ENCODE results near the gene CENPX.

Gene CENPX

DNA sequence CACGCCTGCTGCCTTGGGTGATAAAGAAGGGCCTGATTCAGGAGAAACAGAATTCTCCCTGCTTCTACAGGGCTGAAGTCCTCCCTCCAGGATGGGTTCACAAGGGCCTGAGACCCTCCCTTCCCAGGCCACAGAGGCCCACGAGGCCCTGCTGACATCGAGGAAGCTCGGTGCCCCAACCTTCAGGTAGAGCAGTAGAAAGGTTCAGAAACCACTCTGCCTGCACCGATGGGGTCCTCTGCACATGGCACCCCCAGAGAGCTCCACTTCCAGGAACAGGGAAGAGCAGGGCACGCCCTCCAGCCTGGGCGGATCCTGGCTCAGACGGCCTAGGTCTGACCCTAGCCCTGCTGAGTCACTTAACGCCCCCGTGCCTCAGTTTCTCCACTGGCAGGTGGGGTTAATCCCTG lies 773 bp downstream of the CENPX start:
- no peak for DNase-seq

DNA sequence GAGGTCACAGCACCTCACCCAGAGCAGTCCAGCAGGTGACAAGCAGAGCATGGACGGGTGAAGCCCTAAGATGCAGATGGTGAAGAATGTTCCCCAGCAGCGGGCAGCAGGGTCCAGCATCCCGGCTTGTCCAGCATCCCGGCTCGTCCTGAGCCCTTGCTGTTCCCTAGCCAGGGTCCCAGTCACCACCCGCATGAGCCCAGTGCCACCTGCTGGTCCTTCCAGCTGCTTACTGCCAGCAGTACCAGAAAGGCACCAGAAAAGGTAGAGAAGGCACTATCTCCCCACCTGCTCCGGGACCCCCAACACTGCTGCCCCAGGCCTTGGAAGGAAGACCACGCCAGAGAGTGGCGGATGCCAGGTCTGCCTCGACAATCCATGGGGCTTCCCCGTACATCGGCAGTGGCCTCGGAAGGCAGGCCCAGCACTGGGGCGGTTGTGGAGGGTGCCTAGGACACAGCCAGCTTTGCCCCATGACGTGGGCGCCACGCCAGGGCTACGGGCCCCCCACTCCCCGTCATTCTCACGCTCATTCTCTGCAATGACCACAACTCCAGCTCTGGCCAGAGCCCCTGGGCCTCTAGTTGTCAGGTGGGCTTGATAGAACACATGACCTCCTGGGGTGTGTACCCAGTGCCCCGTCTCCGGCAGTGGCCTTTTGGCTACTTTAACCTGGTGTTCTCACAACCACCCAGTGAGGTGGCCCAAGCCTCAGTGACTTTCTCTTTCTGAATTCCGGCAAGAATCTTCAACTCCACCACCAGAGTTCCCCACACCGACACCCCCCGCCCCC lies 1.4 kb downstream of the CENPX start:
- peak; percentile 26 for DNase-seq

DNA sequence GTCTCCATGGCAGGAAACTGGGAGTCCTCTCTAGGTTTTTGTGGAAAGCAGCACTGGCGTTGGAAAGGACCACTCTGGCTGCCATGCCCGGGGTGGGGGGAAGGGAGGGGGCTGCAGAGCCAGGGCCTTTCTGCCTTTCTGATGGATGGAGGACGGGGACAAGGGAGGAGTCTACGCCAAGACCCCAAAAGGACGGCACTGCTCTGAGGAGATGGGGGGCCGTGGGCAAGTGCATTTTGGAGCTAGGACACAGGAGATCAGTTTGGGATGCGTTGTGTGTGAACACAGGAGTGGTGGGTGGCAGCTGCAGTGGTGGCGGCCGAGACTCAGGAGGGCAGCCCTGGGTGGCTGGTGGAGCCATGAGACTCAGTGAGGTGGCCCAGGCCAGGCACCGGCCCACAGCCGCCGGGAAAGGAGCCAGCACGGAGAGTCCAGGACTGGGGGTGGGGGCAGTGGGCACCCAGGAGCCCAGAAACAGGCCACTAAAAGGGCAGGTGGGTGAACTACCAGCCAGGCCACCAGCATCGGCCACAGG lies 2.0 kb downstream of the CENPX start:
- DNase-seq = no peak

DNA sequence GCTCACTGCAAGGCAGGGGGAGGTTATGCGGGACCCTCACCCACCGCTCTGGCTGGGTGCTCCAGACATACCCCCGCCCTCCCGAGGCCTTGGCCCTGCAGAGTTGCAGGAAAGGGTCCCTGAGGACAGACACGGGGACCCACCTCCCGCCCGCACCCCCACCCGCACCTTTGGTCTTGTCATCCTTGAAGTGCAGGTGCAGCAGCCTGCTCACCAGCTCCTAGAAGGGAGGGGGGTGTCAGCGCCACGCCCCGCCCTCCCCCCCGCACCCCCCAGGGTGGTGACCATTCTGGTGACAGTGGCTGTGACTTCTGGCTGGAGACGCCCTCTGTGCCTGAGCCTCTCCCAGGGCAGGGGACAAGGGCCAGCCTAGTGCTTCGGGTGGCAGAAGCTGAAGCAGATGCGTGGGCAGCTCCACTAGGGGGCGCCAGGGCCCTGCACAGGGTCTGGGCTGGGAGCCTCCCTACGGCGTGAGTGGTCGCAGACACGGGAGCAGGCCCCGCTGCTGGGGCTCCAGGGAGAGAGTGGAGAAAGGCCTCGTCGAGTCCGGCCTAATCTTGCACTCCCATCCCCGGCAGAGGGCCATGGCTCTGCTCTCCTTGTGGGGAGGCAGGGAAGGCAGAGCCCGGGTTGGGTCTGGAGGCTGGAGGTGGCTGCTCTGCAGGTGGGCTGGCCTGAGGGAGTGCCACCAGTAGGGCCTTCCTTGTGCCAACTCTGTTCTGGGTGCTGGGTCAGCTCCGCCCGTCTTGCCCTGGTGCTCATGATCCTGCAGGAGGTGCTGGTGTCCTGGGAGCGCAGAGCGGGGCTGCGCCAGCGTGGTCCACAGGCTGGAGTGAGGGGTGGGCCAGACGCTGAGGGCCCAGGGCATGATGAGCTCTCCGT lies 2.7 kb downstream of the CENPX start:
- DNase-seq = no peak

DNA sequence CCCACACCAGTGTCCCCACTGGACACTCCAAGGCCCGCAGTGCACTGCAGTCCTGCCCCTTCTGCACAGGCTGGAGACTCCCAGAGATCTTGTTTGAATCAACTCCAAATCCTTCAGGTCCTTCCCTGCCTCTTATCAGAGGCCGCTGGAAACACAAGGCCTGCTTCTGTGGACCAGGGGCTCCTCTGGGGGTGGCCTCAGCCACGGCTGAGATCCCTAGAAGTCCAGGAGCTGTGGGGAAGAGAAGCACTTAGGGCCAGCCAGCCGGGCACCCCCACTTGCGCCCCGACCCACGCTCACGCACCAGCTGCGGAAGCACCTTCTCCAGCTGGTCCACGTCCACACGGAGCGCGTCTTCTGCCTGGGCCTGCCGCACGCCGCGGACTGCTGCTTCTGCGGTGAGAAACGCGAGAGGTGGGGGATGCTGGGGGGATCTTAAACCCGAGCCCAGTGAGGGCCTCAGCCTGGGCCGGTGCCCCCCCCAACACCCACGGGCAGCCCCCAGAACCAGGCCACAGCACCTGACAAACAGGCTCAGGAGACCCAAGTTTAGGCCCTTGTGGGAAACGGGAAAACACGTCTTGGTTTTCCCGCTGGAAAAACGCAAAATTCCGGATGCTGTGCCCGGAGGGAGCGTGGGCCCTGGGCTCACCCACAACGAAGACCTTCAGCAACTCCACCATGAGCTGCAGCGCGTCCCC lies 3.5 kb downstream of the CENPX start:
- DNase-seq = no peak

DNA sequence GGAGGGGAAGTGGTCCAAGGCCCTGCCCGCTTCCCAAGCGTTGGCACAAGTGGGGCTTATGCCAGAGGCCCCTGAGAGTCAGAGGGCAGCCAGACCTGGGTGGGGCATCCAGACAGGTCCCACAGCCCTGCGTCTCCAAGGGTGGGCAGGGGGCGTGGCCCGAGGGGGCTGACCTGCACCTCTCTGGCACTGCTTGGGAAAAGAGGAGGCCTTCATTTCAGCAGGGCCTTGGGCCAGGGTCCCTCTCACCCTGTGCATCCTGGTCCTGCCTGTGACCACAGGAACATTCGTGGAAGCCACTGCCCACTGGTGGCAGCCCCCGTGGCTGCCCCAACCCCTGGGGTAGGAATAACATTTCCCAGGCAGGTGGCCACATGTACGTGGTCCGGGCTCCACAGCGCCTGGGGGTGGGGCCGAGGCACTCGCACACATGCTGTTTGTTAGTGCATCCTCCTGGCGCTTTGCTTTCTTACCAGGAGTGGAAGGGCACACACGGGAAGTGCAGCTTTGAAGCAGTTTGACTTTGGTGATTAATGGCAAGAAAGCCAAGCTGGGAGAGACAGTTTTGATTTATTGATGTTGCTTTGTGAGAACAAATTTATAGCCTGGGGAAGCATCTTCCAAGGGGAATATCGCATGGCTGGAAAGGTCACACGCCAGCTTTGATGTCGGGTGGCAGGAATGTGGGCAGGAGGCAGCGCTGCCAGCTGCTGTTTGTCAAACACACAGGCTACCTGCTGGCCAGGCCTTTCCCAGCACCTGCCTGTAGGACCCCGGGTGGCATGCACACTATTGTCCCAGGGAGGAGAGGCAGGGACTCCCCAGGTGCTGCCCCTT lies 4.3 kb downstream of the CENPX start:
- no peak for DNase-seq

DNA sequence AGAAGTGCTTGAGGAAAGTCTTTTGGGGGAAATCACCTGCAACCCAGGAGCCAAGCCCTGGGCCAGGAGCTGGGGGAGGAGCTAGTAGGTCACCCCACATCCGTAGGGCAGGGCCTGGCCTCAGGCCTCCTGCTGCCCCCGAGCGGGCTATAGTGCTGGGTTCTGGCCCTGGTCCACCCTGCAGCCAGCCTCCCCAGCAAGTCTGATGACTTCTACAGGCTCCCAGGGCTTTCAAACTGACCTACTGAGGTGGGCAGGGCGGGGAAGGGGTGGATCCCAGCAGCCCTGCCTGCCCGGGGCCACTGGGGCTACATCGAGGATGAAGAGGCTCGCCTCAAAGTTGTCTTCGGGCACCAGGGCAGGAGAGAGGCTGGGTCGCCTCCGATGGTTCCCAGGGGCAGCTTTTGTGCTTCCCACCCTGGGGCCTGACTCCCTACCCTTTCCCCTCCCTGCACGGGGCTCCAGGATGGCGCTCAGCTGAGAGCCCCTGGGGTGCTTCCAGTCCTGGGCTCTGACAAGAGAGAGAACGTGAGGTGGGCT lies 5.0 kb downstream of the CENPX start:
- DNase-seq = no peak

DNA sequence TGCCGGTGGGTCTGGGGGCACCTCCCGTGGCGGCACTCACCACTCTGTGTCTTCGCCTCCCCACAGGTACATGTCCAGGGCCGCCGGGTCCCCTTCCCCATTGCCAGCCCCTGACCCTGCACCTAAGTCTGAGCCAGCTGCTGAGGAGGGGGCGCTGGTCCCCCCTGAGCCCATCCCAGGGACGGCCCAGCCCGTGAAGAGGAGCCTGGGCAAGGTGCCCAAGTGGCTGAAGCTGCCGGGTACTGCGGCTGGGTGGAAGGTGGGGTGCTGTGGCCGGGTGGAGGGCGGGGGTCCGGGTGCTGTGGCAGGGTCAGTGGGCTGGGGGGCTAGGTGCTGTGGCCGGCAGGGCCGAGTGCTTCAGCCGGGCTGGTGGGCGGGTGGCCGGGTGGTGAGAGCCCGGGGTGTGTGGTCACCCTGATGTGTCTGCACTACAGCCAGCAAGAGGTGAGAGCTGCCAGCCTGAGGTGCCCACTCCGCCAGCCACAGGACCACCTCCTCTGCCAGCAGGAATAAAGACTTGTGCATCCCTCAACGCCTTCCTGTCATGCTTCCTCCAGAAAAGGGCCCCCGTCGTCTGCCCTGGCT lies 5.7 kb downstream of the CENPX start:
- DNase-seq = no peak

DNA sequence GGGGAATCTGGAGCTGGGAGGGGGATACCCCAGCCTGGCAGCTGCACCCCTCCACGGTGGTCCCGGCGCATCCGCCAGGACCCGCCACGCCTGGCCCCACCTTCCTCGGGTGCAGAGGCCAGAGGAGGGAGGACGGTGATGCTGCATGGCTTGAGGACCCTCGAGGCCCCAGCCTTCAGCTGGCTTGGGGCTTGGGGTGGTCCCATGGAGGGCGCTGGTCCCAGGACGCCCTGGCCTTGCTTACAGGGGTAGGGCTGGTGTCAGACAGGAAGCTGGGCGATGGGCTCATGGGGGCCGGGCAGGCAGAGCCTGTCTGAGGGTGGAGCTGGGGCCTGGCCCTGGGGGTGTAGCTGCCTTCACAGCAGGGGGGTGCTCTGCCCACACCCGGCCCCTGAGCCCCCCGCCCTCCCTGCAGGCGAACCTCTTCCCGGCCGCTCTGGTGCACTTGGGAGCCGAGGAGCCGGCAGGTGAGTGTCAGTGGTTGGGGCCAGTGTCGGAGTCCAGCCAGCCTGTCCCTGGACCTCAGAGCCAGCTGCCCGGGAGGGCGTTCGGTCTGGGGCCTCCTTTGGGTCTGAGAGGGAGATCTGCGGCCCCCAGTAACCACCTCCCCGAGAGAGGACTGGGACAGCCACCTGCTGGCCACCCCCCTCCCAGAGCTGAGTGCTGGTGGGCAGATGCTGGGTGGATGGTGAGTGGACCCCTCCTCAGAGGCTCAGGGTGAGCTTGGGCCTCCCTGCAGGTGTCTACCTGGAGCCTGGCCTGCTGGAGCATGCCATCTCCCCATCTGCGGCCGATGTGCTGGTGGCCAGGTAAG lies 6.4 kb downstream of the CENPX start:
- no peak for DNase-seq

DNA sequence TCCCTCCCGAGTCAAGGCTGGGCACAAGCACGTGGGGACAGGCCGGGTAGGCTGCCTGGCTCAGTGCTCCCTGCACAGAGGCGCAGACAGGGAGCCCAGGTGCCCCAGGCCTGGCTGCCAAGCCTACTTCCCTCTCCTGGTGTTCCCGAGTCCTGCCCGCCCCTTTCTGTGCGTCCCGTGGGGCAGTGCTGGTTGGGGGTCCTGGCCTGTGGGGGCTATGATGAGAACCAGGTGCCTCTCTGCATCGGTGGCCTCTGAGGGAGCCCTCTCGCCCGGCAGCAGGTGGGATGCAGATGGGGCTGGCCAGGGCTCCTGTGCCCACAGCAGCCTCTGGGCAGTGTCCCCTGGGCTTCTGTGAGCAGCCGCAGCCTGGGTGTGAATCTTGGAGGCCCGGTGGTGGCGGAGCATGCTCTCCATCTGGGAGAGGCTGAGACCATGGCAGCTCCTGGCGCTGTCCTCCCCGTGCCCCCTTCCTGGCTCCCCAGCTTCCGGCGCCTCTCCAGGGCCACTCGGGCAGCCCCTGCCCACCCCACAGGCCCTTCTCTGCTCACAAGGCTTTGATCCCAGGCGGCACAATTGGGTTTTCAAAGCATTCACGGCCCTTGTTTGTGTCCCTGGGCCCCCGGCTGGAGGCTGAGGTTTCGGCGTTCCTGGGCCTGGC lies 7.2 kb downstream of the CENPX start:
- no peak for DNase-seq

DNA sequence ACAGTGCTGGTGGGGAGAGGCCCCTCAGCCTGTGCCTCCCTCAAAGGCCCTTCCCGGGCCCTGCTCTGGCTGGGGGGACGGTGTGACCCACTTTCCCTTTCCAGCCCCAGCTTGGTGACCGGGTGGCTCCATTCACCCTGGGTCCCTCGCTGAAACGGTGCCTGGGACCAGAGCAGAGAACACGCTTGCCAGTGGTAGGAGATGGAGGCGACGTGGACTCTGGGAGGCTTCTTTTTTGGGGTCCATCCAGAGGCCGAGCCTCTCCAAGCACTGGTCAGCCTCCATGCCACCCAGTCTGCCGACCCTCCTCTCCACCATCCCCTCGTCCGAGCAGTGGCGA lies 7.7 kb downstream of the CENPX start:
- no peak for DNase-seq

DNA sequence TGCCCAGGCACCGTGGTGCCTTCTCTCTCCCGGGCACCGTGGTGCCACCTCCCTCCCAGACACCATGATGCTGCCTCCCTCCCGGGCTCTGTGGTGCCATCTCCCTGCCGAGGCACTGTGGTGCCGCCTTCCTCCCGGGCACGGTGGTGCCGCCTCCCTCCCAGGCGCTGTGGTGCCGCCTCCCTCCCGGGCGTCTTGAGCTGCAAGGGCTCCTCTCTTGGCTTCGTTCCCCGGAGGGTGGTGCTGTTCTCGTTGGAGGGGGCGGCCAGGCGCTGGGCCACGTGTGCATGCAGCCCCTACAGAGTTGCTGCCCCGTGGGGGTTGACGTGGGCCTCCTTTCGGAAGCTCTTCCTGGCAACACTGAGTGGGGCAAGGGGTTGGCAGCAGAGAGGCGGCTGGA lies 8.2 kb downstream of the CENPX start:
- no peak for DNase-seq

DNA sequence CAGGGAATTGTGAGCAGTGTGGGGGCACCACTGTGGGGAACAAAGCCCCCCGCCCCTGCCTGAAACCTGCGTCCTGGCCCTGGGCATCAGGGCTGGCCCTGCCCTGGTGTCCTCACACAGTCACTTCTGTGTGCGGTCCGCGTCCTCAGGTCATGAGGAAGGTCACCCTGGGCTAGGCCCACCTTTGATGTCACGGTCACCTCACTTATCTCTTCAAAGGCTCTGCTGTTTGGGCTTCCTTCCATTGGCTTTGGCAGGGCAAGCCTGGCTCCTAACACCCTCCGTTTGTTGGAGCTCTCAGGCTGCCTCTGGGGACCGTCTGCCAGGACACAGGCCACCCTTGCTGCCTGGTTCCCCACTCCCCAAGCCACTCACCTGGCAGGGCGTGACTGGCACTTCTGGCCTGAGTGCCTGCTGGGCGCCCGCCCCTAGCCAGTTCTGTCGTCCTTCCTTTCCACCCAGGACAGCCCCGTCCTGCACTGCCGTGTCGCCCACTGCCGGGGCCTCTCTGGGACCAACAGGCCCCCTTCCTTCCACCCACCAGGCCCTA lies 8.8 kb downstream of the CENPX start:
- DNase-seq = no peak

DNA sequence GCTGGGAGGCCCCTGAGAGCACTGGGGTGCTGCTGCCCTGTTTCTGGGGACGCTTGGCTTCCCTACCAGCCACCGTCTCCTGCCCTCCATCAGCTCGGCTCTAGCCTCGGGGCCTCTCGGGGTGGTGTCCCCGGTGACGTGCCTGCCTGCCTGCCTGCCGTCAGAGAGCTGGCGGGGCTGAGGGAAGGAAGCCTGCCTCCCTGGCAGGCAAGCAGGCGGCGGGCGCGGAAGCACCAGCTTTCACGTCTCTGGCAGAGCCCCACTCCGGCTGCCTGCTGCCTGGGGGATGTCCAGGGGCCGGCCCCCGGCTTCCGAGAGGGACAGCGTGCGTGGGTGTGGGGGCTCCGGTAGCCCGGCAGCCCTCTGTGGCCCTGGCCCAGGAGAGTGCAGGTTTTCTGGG lies 9.3 kb downstream of the CENPX start:
- no peak for DNase-seq

DNA sequence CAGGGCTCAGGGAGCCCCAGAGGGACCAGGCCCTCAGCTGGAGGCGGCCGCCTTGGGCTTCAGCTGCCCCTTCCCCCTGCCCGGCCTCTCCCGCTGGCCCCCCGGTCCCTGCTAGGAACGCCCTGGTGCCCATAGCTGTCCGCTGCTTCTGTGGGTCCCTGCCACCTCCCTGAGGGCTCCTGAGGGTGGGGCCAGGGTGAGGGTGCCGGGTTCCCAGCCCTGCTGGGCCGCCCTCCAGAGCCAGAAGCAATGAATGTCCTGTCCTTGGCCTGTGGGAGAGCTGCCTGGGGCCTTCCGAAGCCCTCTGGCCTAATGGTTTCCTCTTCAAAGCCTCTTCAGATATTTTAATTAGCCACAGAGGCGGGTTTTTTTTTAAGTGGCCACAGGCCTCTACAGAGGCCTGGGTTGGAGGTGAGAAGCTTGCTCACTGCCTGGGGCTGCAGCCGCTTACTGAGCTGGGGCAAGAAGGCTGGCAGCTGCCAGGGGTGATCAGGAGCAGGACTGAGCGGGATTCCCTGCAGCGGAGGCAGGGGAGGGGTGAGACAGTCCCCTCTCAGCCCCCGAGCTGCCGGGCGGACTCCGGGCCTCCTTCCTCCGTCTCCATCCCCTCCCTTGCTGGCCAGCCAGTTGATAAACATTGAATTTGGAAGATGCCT lies 9.9 kb downstream of the CENPX start:
- DNase-seq = no peak

DNA sequence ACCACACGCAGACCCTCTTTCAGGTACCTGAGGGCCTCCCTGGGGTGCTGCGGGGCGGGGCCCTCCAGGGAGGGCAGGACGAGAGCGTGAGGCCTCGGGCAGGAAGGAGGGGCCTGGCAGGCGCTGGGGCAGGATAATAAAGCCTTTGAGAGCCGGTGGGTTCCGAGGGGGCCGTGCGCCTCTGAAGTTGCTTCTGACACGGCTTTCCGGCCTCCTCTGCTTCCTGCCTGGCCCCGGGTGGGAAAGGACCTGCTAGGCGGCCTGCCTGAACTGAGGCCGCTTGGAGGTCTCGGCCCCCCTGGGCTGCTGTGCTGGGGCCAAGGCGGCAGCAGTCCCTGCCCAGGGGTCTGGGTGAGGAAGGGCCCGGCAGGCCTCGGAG lies 10.4 kb downstream of the CENPX start:
- DNase-seq = no peak

DNA sequence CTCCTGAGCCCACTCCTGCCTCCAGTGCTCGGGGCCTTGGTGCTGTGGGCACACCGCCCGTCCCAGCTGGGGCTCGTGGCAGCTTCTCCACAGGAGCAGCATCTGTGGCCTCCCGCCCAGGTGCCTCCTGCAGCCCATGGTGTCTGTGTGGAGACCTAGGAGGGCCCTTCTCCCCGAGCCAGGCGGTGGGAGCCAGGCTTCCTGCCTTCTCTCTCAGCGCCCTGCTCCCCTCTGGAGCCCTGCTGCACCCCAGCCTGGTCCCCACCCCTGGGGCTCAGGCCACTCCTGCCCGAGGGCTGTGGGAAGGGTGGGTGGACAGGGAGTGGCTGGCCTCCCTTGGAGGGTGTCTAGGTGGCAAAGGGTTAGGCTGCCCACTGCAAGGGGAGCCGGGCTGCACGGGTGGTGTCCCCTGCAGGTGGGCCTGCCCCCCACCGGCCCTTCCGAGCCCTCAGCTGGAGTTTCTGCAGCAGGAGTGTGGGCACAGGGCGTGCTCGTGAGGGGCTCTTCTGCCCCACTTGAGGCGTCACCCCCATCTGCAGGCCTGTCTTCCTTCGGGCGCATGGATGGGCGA lies 11.0 kb downstream of the CENPX start:
- DNase-seq = no peak

DNA sequence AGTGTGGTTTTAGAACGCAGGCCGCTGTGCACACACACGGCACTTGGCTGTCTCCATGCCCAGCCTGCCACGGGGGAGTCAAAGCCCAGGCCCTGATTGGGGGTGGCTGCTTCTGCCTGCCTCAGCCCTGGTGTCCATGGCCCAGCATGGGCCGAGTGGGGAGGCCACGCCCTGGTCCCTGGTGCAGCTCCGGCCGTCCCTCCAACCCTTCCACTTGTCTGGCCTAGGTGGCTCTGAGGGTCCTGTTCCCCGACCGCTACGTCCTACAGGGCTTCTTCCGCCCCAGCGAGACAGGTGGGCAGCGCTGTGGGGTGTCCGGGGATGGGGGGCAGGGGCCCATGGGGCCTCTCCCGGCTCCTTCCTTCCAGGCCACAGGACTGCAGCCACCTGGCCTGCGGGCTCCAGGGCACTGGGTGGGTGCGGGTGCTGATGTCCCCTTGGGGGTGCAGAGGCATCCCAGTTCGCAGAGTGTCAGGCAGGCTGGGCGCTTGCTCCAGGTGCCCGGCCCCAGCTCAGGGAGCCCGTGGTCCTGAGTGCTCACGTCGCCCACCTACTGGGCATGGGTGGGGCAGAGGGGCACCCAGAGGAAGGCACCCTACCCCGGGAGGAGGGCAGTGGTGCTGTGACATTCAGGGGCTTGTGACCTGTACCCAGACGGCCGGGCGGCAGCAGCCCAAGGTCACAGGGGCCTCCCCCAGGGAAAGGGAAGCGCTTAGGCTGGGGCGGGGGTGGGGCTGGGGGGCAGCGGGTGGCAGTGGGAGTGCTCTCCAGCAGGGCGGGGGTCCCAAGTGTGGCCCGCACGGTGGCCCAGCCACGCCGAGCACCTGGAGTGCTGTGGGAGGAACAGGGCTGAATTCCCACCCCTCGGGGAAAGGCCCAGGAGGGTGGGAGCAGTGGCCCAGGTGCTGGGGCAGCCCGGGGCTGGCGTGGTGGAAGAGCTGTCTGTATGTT lies 11.8 kb downstream of the CENPX start:
- DNase-seq = no peak

Data from NCI-H2029 (cell line).